IPS DF 19.7 (cell line): ENCODE data around the gene CDH23.
A peak's percentile ranks its signal among the peaks of the same experiment; 100 is the strongest.

Experiments
- DNase-seq: peaks from one replicate; pipeline ENCODE4 v3.0.0-alpha.2; 2013; ENCODE audit warnings: low read depth, low spot score

Gene CDH23

DNA sequence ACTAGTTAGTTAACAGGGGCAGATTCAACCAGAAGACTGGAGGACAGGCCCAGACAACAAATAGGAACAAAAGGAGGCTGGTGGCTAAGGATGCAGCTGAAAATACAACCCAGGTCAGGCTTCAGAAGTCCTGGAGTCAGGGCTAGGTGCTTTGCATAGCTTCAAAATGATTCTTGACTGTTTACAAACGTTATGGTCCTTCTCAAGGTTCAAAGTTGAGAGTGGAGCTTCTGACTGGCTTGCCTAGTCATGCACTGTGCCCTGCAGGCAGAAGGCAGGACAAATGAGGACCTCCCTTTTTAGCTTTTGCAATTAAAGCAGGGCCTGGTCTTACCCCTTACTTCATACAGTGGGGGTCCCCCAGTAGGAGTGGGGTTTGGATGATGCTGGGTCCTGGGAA is 4.4 kb upstream of the CDH23 start:
- no peak for DNase-seq

- DNase-seq, result no peak
Observed at GRCh38 chr10:71392791-71393781, 3.6 kb upstream of the CDH23 start.

GRCh38 chr10:71393841-71394475 is 2.8 kb upstream of the CDH23 start:
- DNase-seq, result no peak

DNA sequence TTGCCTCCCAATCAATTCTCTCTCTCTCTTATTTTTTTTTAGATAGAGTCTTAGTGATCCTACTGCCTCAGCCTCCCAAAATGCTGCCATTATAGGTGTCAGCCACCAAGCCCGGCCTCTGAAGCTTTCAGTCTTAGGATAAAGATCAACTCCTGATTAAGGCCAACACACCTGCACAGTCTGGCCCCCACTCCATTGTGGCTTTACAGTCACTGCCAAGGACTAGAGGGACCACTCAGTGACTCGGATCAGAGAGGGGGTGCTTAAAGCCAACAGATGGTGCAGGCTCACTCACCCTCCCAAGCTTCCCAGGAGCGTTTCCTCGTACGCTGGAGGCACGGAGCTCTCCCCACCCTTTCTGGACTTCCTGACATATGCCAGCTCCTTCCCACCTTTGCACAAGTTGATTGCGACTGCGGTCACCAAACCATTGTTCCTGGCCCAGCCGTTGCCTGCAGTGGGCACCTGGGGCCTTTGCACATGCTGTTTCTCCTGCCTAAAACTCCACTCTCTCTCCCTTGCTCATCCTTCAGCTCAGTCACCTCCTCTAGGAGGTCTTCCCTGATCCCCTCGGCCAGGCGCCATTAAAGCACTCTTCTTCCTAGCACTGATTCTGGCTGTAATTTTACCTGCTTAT is 1.7 kb upstream of the CDH23 start:
- DNase-seq, result no peak

GRCh38 chr10:71395621-71396020 is 1.1 kb upstream of the CDH23 start:
- DNase-seq, result no peak

DNA sequence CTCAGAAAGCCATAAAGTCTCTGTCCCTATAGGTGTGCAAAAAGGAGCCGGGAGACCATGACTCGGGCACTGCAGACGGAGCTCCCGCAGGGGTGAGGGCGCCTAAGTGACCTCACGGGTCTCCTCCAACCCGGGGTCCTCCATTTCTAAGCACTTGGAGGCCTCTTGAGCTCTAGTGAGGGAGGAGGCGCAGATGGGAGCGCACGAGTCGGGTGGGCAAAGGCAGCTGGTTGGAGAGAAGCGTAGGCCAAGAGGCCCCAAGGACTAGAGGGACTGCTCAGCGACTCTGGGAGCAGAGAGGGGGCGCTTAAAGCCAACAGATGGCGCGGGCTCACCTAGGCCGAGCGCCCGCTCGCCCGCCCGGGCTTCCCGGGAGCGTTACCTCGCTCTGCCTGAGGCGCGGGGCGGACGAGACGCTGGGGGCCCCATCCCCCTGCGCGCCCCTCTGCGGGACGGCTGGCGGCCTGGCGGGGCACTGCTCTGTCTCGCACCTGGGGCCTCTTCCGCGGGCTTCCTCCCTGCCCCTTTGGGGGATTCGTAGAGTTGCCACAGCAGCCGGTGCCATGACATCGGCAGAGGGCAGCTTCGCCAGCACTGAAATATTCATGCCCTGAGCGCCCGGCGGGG is 523 bp upstream of the CDH23 start:
- peak; percentile 42 for DNase-seq

- no peak for DNase-seq
Observed at GRCh38 chr10:71397296-71398212, 834 bp downstream of the CDH23 start.

DNA sequence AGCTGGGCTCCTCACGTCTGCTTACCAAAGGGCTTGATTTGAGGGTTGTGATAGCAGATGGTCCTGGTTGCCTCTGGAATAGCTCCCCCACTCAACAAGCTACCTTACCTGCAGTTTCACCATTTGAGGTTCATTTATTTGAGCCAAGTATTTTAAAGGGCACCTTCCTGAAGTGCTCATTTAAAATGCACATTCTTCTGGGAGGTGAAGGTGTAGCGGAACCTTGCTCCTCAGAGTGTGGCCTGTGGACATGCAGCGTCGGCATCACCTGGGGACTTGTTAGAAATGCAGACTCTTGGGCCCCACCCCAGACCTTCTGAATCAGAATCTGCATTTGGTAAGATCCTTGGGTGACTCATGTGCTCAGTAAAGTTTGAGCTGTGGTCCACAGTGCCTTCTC is 2.3 kb downstream of the CDH23 start:
- no peak for DNase-seq

DNA sequence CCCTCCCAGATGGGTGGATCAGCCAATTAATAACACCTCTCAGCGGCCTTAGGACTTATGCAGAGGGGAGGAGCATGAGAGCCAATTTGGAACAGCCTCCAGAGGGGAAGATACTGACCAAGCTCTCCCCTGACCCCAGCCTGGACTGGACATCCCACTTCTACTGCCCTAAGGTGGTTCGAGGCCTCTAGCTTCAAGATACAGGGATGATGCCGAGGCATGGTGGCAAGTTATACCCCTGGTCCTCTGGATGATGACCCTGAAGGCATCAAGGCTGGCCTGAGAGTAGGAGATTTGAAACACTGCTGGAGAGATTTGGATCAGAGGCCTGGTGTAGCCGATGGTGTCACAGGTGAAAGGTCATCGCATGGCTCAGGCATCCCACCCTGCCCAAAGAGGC is 3.2 kb downstream of the CDH23 start:
- no peak for DNase-seq

- DNase-seq, result no peak
Observed at GRCh38 chr10:71401056-71401455, 4.3 kb downstream of the CDH23 start.

DNA sequence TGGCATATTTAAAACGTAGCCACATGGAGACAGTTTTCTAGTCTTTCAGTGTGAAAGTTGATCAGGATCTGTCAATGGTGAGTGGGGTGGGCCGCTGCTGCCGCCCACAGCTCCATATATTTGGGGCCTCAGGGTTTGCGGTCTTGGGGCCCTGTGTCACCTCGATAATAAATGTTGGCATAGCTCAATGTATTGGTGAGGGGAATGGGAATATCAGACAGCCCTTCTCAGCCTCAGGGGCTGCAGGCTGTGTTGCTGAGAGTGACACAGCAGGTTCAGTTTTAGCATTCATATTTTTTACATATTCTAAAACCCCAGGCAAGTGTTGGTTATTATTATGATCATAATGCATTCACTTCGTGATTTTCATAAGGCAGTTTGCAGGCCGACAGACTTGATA is 5.3 kb downstream of the CDH23 start:
- DNase-seq, result no peak

DNA sequence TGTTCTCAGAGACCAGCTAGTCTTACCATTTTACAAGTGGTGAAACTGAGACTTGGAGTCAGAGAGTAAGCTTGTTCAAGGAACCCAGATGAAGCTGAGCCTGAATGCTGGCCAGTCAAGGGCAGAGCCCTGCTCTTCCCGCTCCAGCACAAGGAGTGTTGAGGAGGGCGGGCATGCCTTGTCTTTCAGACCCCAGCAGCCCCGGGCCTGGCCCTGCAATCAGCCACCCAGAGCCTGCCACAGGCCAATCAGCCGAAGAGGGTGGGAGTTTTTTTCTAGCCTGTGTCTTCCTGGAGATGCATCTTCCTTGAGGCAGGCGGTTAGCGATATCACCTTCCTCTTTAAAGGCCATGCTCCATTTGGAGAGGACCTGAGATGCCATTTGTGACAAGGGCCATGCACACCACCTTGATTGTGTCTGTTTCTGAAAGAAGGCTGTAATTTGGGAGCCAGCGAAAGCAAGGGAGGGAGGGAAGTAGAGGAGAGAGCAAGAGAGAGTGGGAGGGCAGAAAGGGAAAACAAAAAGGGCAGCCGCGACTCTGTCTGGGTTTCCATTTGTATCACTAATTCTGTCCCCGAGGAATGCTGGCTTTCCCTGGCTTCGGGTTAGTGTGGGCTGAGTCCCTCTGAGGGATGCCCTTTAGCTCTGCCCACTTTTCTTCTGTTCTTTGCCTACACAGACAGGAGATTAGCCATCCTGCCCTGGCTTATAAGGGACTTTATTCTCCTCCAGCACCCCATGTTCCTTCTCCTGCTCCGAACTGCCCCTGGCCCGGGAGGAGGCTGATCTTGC is 8.0 kb downstream of the CDH23 start:
- DNase-seq, result no peak

DNA sequence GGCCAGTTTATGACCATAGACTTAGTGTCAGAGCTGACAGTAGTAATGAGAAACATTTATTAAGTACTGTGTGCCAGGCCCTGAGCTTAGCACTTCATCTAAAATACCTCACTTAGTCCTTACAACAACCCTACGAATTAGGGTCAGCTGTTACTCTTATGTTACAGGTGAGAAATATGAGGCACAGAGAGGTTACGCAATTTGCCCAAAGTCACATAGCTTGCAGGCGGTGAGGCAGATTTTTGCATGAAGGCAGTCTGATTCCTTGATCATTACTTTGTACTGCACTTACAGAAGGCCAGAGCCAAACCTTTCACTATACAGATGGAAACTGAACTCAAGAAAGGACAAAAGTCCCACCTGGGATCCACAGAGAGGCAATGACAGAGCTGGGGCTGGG is 10.2 kb downstream of the CDH23 start:
- no peak for DNase-seq

GRCh38 chr10:71408436-71409225 is 11.9 kb downstream of the CDH23 start:
- DNase-seq, result no peak

- no peak for DNase-seq
Observed at GRCh38 chr10:71409516-71410104, 12.9 kb downstream of the CDH23 start.

GRCh38 chr10:71413581-71413980 is 16.9 kb downstream of the CDH23 start:
- no peak for DNase-seq

DNA sequence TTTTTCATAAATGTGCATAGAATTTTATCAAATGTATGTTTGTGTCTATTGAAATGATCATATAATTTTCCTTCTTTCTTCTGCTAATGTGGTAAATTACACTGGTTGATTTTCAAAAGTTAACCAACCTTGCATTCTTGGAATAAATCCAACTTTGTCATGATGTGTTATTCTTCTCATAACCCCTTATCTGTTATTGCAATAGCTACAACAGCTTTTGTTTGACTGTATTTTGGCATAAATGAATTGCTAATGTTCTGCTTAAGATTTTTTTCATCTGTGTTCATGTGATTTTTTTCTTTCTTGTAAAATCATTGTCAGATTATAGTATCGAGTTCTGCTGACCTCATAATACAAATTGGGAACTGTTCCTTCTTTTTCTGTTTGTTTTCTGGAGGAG is 17.6 kb downstream of the CDH23 start:
- DNase-seq, result no peak

DNA sequence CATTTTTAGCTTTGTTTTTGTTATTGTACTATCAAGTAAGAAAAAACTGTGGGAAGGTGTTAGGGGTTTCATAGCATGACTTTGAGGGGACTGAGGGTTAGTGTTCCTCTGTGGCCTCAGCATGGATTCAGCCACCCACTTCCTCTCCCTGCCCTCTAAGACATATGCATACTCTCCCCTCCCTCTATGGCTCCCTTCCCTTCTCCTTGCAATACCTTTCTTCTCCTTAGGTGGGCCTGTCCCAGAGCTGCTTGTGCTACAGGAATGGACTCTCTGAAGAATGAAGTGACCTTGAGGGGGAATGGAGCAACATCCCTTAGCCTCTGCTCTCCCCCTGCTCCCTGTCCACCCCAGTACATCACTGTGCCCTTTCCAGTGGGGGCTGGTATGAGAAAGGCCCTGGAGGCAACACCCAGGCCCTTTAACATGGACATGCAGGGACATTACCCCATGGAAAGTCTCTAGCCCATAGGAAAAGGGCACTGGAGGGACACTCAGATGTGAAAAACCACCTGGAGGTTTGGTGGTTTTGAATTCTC is 22.4 kb downstream of the CDH23 start:
- no peak for DNase-seq

DNA sequence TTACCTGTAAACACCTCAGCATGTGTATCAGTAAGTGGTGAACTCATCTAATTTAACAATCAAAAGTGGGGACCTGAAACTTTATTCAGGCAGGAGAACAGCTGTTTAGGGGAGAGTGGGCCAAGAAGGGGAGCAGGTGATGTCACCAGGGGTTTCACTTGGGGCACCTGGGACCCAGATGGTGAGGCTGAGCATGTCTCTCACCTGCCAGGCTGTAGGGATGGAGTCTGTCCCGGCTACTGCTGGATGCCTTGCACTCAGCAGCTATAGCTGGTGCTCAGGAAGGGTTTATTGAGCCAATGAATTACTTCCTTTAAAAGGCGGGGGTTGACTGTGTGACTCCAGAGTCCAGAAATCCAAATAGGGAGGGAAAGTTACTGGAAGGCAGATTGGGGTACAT is 23.0 kb downstream of the CDH23 start:
- DNase-seq, result no peak
